Right lobe of liver (tissue), 6 donors: ENCODE measurements around the gene ALG3. TPM values are rescaled to one million over a fixed set of nuclear protein-coding genes. Genes with fewer than 3 reads are reported as not detected.

ENCODE experiments used
- ATAC-seq, 4 donors: fragments of 200-7000 bp; cut with Tn5 transposase; one replicate each; pipeline ENCODE4 v1.9.1; 2020; ENCODE audit warnings: mild to moderate bottlenecking in 4 of 4, moderate library complexity in 4 of 4
- DNase-seq, 3 donors: peaks; one replicate each; pipeline ENCODE4 v3.0.0-alpha.2; 2020
- H3K27ac ChIP-seq, 3 donors: fragments of 200-600 bp; one replicate each; pipeline ENCODE4 v1.8.0; 2022
- H3K27me3 ChIP-seq, 2 donors: fragments of 200-600 bp; one replicate each; pipeline ENCODE4 v1.8.0; 2022
- H3K36me3 ChIP-seq, 4 donors: fragments of 200-600 bp; sonication (generic) in 1 of 4; one replicate each; pipeline versions ENCODE4 v1.5.1 to v1.8.0; 2017 to 2022; ENCODE audit warnings: control low read depth in 1 of 4
- H3K4me1 ChIP-seq, 4 donors: fragments of 200-600 bp; sonication (generic) in 1 of 4; one replicate each; pipeline versions ENCODE4 v1.5.1 to v1.8.0; 2017 to 2022; ENCODE audit warnings: control low read depth in 1 of 4
- H3K4me3 ChIP-seq, 3 donors: fragments of 200-600 bp; one replicate each; pipeline ENCODE4 v1.8.0; 2022
- H3K9me3 ChIP-seq, 4 donors: fragments of 200-600 bp; sonication (generic) in 1 of 4; one replicate each; pipeline versions ENCODE4 v1.5.1 to v1.8.0; 2017 to 2022; ENCODE audit warnings: control low read depth in 1 of 4
- CTCF ChIP-seq, 4 donors: fragments of 200-600 bp in 3 of 4; fragments of 450-650 bp in 1 of 4; IDR thresholded peaks; one replicate each; pipeline versions ENCODE4 v1.5.1 to v1.8.0; 2016 to 2022; ENCODE audit warnings: antibody characterized with exemption in 4 of 4, mild to moderate bottlenecking in 2 of 4
- POLR2A ChIP-seq: fragments of 450-650 bp; IDR thresholded peaks from one replicate; pipeline ENCODE4 v1.6.1; 2017; ENCODE audit warnings: antibody characterized with exemption, mild to moderate bottlenecking
- WGBS: methylation state at CpG from one replicate; pipeline ENCODE4 v1.1.6; 2018; ENCODE audit warnings: low coverage, low lambda C conversion rate; ENCODE audit not compliant: insufficient coverage; ENCODE audit errors: missing lambda C conversion rate; 5-methylcytosine and 5-hydroxymethylcytosine counted together
- intact Hi-C, 2 donors: fragments of 100-400 bp; cut with DNase I; formaldehyde crosslinking; loops; one replicate each; pipeline versions ENCODE4 v1.11.2 to v1.14.1; 2022
- total RNA-seq, 6 experiments: library from RNA; depleted of rRNA in 2 of 6; stranded (reverse); fragments of >200 nt in 2 of 6; fragmentation: NEBNext Ultra II Directional in 3 of 6; extraction: Animal tissue kit (Norgen Biotek cat#: 25700) in 3 of 6; gene quantifications; one replicate each; pipeline versions ENCODE4 v1.1.0 to v1.2.4, GENCODE V29; 2016 to 2023
- donor health status: DM: no; HTN: yes; CAD: no.
- donor health status: DM: no; HTN: no; CAD: no.
- donor health status: DM: no; HTN: no; CAD: no.
- donor health status: DM: no; HTN: yes; CAD: no.
- donor health status: DM: no; HTN: yes; CAD: no.

The ALG3 gene
- total RNA-seq, 6 experiments from 2014 or later = 29.3 to 130 (median 35.5) TPM

- ATAC-seq = no peak
- intact Hi-C loops = loop anchor here in 1 of 2 donors (10.0 kb wide), 1 partner anchor 389 kb away; no protein-coding TSS in a partner anchor
- TF ChIP-seq POLR2A (no peak), CTCF (IDR thresholded peaks at IDR 0.05) (no peak)
Observed at GRCh38 chr3:184283681-184284080, 34.9 kb upstream of the ALG3 start.

GRCh38 chr3:184282941-184283340 is 34.2 kb upstream of the ALG3 start:
- no peaks in the 10 kb centered on the region for H3K27me3 ChIP-seq
- H3K4me1 ChIP-seq = no peaks in the 10 kb centered on the region
- no peak overlapping the region for H3K4me3 ChIP-seq
- no peak for DNase-seq
- intact Hi-C loops = loop anchor here in 1 of 2 donors (10.0 kb wide), 1 partner anchor 388 kb away; no protein-coding TSS in a partner anchor
- H3K36me3 ChIP-seq = no peaks in the 10 kb centered on the region
- H3K9me3 ChIP-seq = no peaks in the 10 kb centered on the region
- H3K27ac ChIP-seq = no peak overlapping the region
- ATAC-seq = no peak
- TF ChIP-seq POLR2A (no peak), CTCF (IDR thresholded peaks at IDR 0.05) (no peak)
- WGBS = 83% methylated on average over 4 of the region's 4 CpGs

More at GRCh38 chr3:184283681-184284080, 34.9 kb upstream of the ALG3 start:
- Histone ChIP-seq H3K4me3 (no peak overlapping the region), H3K9me3 (no peaks in the 10 kb centered on the region), H3K36me3 (no peaks in the 10 kb centered on the region), H3K27ac (no peak overlapping the region), H3K4me1 (no peaks in the 10 kb centered on the region), H3K27me3 (no peaks in the 10 kb centered on the region)
- no peak for DNase-seq
- 76% methylated on average over 2 of the region's 8 CpGs for WGBS

GRCh38 chr3:184277366-184277765 is 28.6 kb upstream of the ALG3 start:
- Histone ChIP-seq H3K27ac (no peak overlapping the region), H3K4me1 (no peaks in the 10 kb centered on the region), H3K9me3 (no peaks in the 10 kb centered on the region), H3K4me3 (no peak overlapping the region), H3K27me3 (no peaks in the 10 kb centered on the region), H3K36me3 (no peaks in the 10 kb centered on the region)
- no peak for ATAC-seq
- TF ChIP-seq POLR2A = no peak
- no peak for TF ChIP-seq CTCF (IDR thresholded peaks at IDR 0.05)
- DNase-seq = no peak
- intact Hi-C loops = no loop called here
- WGBS = 100% methylated on average over 5 of the region's 6 CpGs

- H3K4me1 ChIP-seq = no peaks in the 10 kb centered on the region
- no peak within 1 kb of the TSS for H3K4me3 ChIP-seq
- H3K9me3 ChIP-seq = no peaks in the 10 kb centered on the region
- TF ChIP-seq POLR2A (no peak), CTCF (IDR thresholded peaks at IDR 0.05) (no peak)
- DNase-seq (no peak), ATAC-seq (peak in 1 of 4 donors; percentile 39)
- H3K36me3 ChIP-seq = no peaks in the 10 kb centered on the region
- H3K27me3 ChIP-seq = no peaks in the 10 kb centered on the region
- H3K27ac ChIP-seq = no peak within 1 kb of the TSS
- 7% methylated on average over 7 of the region's 65 CpGs for WGBS
- intact Hi-C loops = no loop called here
Observed at GRCh38 chr3:184275961-184276910, 27.5 kb upstream of the ALG3 start, which contains the start of gene ECE2. TSS of gene ECE2 (plus strand) at chr3:184276022. CDS start at chr3:184276154, 132 bp downstream.
